Measurements from ENCODE around the gene PUSL1.
A peak's percentile ranks its signal among the peaks of the same experiment; 100 is the strongest.

PUSL1 gene

DNA sequence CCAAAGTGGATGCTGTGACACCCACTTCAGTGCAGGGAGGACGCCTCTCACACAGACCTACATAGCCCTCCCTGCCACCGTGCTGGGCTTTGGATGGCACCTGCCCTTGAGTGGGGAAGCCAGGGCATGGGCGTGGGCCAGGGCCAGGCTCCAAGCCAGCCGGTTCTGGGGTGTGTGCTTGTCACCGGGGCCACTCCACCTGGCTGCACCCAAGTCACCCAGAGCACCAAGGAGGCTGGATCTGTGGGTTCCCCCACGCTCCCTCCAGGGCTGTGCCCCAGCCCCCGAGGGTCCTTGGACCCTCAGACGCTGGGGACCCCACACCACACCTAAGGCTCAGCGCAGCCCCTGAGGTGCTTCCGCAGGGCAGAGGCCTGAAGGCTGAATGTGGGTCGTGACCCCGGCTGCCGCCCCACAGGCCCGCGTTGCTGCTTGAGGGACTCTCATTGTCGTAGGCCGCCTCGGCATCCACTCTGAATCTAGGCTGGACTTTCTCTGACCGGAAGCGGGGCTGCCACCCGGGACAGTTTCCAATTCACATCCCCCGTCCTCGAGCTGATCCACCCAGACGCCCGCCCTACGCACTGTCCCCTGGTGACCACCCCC, 48.5 kb downstream of the PUSL1 start:
- DNase-seq (ENCODE audit: insufficient read length, low spot score) (no peak), FAIRE-seq (no peak)
- no peak for TF ChIP-seq POU2F2 (IDR thresholded peaks at IDR 0.05; ENCODE audit: low read depth, low read length)
- TF ChIP-seq SPI1 (IDR thresholded peaks at IDR 0.05; ENCODE audit: low read depth, low read length) = no peak
- TF ChIP-seq PAX5 (IDR thresholded peaks at IDR 0.05; ENCODE audit: insufficient read depth, low read length, severe bottlenecking) = no peak
- no peak for TF ChIP-seq POLR2A (IDR thresholded peaks at IDR 0.05; ENCODE audit: low read depth, low read length)
- no peak for TF ChIP-seq POLR2AphosphoS5 (IDR thresholded peaks at IDR 0.05; ENCODE audit: low read depth, low read length)
- TF ChIP-seq TAF1 (IDR thresholded peaks at IDR 0.05; ENCODE audit: low read depth, low read length) = no peak

- FAIRE-seq (no peak), DNase-seq (ENCODE audit: insufficient read length, low spot score) (no peak)
- TF ChIP-seq TAF1 (IDR thresholded peaks at IDR 0.05; ENCODE audit: low read depth, low read length) = no peak
- TF ChIP-seq POLR2A (IDR thresholded peaks at IDR 0.05; ENCODE audit: low read depth, low read length) = no peak
- no peak for TF ChIP-seq PAX5 (IDR thresholded peaks at IDR 0.05; ENCODE audit: insufficient read depth, low read length, severe bottlenecking)
- no peak for TF ChIP-seq POU2F2 (IDR thresholded peaks at IDR 0.05; ENCODE audit: low read depth, low read length)
- no peak for TF ChIP-seq POLR2AphosphoS5 (IDR thresholded peaks at IDR 0.05; ENCODE audit: low read depth, low read length)
- TF ChIP-seq SPI1 (IDR thresholded peaks at IDR 0.05; ENCODE audit: low read depth, low read length) = no peak
These were observed 49.6 kb downstream of the PUSL1 start for GRCh38 chr1:1357871-1358432.

- TF ChIP-seq POLR2AphosphoS5 (IDR thresholded peaks at IDR 0.05; ENCODE audit: low read depth, low read length) = no peak
- TF ChIP-seq PAX5 (IDR thresholded peaks at IDR 0.05; ENCODE audit: insufficient read depth, low read length, severe bottlenecking) = no peak
- no peak for TF ChIP-seq POU2F2 (IDR thresholded peaks at IDR 0.05; ENCODE audit: low read depth, low read length)
- no peak for TF ChIP-seq POLR2A (IDR thresholded peaks at IDR 0.05; ENCODE audit: low read depth, low read length)
- no peak for TF ChIP-seq SPI1 (IDR thresholded peaks at IDR 0.05; ENCODE audit: low read depth, low read length)
- TF ChIP-seq TAF1 (IDR thresholded peaks at IDR 0.05; ENCODE audit: low read depth, low read length) = no peak
- FAIRE-seq (no peak), DNase-seq (ENCODE audit: insufficient read length, low spot score) (no peak)
These were observed 50.3 kb downstream of the PUSL1 start, which contains the start of gene MXRA8 for GRCh38 chr1:1358433-1359271. TSS of gene MXRA8 (minus strand) at chr1:1358555. CDS start at chr1:1358504, 51 bp downstream.

GRCh38 chr1:1359308-1359663, 50.9 kb downstream of the PUSL1 start:
- peak; percentile 59 for TF ChIP-seq PAX5 (IDR thresholded peaks at IDR 0.05; ENCODE audit: insufficient read depth, low read length, severe bottlenecking)
- TF ChIP-seq POLR2A (IDR thresholded peaks at IDR 0.05; ENCODE audit: low read depth, low read length) = no peak
- no peak for FAIRE-seq
- no peak for DNase-seq (ENCODE audit: insufficient read length, low spot score)

GRCh38 chr1:1359664-1360468, 51.5 kb downstream of the PUSL1 start:
- DNase-seq (ENCODE audit: insufficient read length, low spot score) (no peak), FAIRE-seq (no peak)
- TF ChIP-seq POLR2AphosphoS5 (IDR thresholded peaks at IDR 0.05; ENCODE audit: low read depth, low read length) (no peak), SPI1 (IDR thresholded peaks at IDR 0.05; ENCODE audit: low read depth, low read length) (no peak), POU2F2 (IDR thresholded peaks at IDR 0.05; ENCODE audit: low read depth, low read length) (no peak), POLR2A (IDR thresholded peaks at IDR 0.05; ENCODE audit: low read depth, low read length) (no peak), TAF1 (IDR thresholded peaks at IDR 0.05; ENCODE audit: low read depth, low read length) (no peak), PAX5 (IDR thresholded peaks at IDR 0.05; ENCODE audit: insufficient read depth, low read length, severe bottlenecking) (no peak)

- FAIRE-seq = no peak
- no peak for DNase-seq (ENCODE audit: insufficient read length, low spot score)
- no peak for TF ChIP-seq SPI1 (IDR thresholded peaks at IDR 0.05; ENCODE audit: low read depth, low read length)
- TF ChIP-seq PAX5 (IDR thresholded peaks at IDR 0.05; ENCODE audit: insufficient read depth, low read length, severe bottlenecking) = no peak
- no peak for TF ChIP-seq POLR2A (IDR thresholded peaks at IDR 0.05; ENCODE audit: low read depth, low read length)
- no peak for TF ChIP-seq POLR2AphosphoS5 (IDR thresholded peaks at IDR 0.05; ENCODE audit: low read depth, low read length)
- TF ChIP-seq TAF1 (IDR thresholded peaks at IDR 0.05; ENCODE audit: low read depth, low read length) = no peak
- no peak for TF ChIP-seq POU2F2 (IDR thresholded peaks at IDR 0.05; ENCODE audit: low read depth, low read length)
These were observed 52.2 kb downstream of the PUSL1 start for GRCh38 chr1:1360506-1361169.
